Fibroblast of lung (primary cell): ENCODE measurements around the gene PYROXD2. TPM values are rescaled to one million over a fixed set of nuclear protein-coding genes. Genes with fewer than 3 reads are reported as not detected.
"Not testable (repeated sequence)": the region's sequence is repeated elsewhere in the genome, so short reads cannot be mapped to it uniquely, and the experiment has no call there.

Source experiments
- DNase-seq, 2 donors: peaks; one replicate each; pipeline versions ENCODE4 v3.0.0 to v3.0.0-alpha.2; 2010; ENCODE audit warnings: low read depth in 2 of 2
- H2AFZ ChIP-seq: 2 replicates; pipeline ENCODE4 v1.5.1; 2012; ENCODE audit warnings: low read length, control low read depth, inconsistent platforms
- H3K27ac ChIP-seq: 2 replicates; pipeline ENCODE4 v1.5.1; 2011; ENCODE audit warnings: low read length, control low read depth; ENCODE audit not compliant: insufficient read depth
- H3K27me3 ChIP-seq: 2 replicates; pipeline ENCODE4 v1.5.1; 2011; ENCODE audit warnings: mild to moderate bottlenecking, low read length; ENCODE audit not compliant: control insufficient read depth, insufficient read depth
- H3K36me3 ChIP-seq: 2 replicates; pipeline ENCODE4 v1.5.1; 2011; ENCODE audit warnings: low read length; ENCODE audit not compliant: control insufficient read depth, insufficient read depth
- H3K4me1 ChIP-seq: 2 replicates; pipeline ENCODE4 v1.5.1; 2011; ENCODE audit warnings: low read length; ENCODE audit not compliant: control insufficient read depth, insufficient read depth; ENCODE audit errors: extremely low read depth
- H3K4me2 ChIP-seq: 2 replicates; pipeline ENCODE4 v1.5.1; 2011; ENCODE audit warnings: low read length, control low read depth; ENCODE audit not compliant: insufficient read depth; ENCODE audit errors: extremely low read depth
- H3K4me3 ChIP-seq, 4 experiments: fragments of 200-600 bp in 1 of 4; sonication (generic) in 1 of 4; replicated peaks in 1 of 4; 2 replicates each; pipeline ENCODE4 v1.5.1; 2011 to 2016; ENCODE audit warnings: low read length in 4 of 4, low read depth in 3 of 4, mild to moderate bottlenecking in 3 of 4, control low read depth in 2 of 4, inconsistent platforms in 1 of 4, mixed read lengths in 1 of 4; ENCODE audit not compliant: insufficient read depth in 1 of 4; ENCODE audit errors: control extremely low read depth in 1 of 4
- H3K79me2 ChIP-seq: 2 replicates; pipeline ENCODE4 v1.5.1; 2012; ENCODE audit warnings: mild to moderate bottlenecking, low read length, inconsistent platforms; ENCODE audit not compliant: control insufficient read depth, insufficient read depth
- H3K9ac ChIP-seq: 2 replicates; pipeline ENCODE4 v1.5.1; 2011; ENCODE audit warnings: mild to moderate bottlenecking, low read length, control low read depth; ENCODE audit not compliant: insufficient read depth
- H3K9me3 ChIP-seq: 2 replicates; pipeline ENCODE4 v1.5.1; 2012; ENCODE audit warnings: low read depth, low read length; ENCODE audit not compliant: control insufficient read depth, insufficient read depth
- H4K20me1 ChIP-seq: 2 replicates; pipeline ENCODE4 v1.5.1; 2011; ENCODE audit warnings: low read length; ENCODE audit not compliant: control insufficient read depth, insufficient read depth; ENCODE audit errors: extremely low read depth
- CTCF ChIP-seq, 2 donors: IDR thresholded peaks in 1 of 2; conservative IDR thresholded peaks in 1 of 2; 1 replicate in 1 of 2; 2 replicates in 1 of 2; pipeline ENCODE4 v1.5.1; 2011 to 2012; ENCODE audit warnings: low read length in 2 of 2, control low read depth in 1 of 2, inconsistent platforms in 1 of 2, low read depth in 1 of 2, mild to moderate bottlenecking in 1 of 2
- EZH2 ChIP-seq: IDR thresholded peaks from 2 replicates; pipeline ENCODE4 v1.5.1; 2012; ENCODE audit warnings: low read length, control low read depth, mild to moderate bottlenecking; ENCODE audit errors: missing control alignments
- polyA plus RNA-seq, 2 donors: library from polyadenylated mRNA; depleted of rRNA in 1 of 2; stranded (reverse) in 1 of 2; unstranded in 1 of 2; fragments of >200 nt; gene quantifications; 2 replicates each; pipeline ENCODE4 v1.2.1, GENCODE V29; 2011 to 2012; ENCODE audit warnings: missing spikeins in 1 of 2
- total RNA-seq: library from RNA; depleted of rRNA; stranded (reverse); fragments of >200 nt; gene quantifications from 2 replicates; pipeline ENCODE4 v1.2.1, GENCODE V29; 2014

The PYROXD2 gene
- total and polyA plus RNA-seq, 2 donors (not counting 1 experiment from before 2014, with no cell fraction given), result 8.7 to 16.0 TPM

- H3K79me2 ChIP-seq, result no peaks in the 10 kb centered on the region
- H3K9ac ChIP-seq, result no peak overlapping the region
- no peaks in the 10 kb centered on the region for H4K20me1 ChIP-seq
- H3K9me3 ChIP-seq, result no peaks in the 10 kb centered on the region
- H3K4me3 ChIP-seq, result no peak overlapping the region
- H3K27ac ChIP-seq, result no peak overlapping the region
- TF ChIP-seq EZH2 (no peak), CTCF (conservative IDR thresholded peaks at IDR 0.05 in 1 of 2, IDR thresholded peaks at IDR 0.05 in 1 of 2; ENCODE audit: low read depth in 1 of 2, low read length in 2 of 2) (no peak)
- no peak overlapping the region for H2AFZ ChIP-seq
- no peak for DNase-seq
- H3K36me3 ChIP-seq, result peaks cover 15% of the 10 kb centered on the region
- no peak overlapping the region for H3K4me2 ChIP-seq
- peaks cover 10% of the 10 kb centered on the region for H3K4me1 ChIP-seq
- no peaks in the 10 kb centered on the region for H3K27me3 ChIP-seq
Observed at GRCh38 chr10:98388101-98388655, 26.8 kb downstream of the PYROXD2 start.

GRCh38 chr10:98384531-98385133 lies 30.4 kb downstream of the PYROXD2 start:
- Histone ChIP-seq H2AFZ (no peak overlapping the region), H3K9ac (no peak overlapping the region), H3K79me2 (no peaks in the 10 kb centered on the region), H3K4me2 (no peak overlapping the region), H3K27ac (no peak overlapping the region), H3K9me3 (no peaks in the 10 kb centered on the region), H3K27me3 (no peaks in the 10 kb centered on the region), H3K4me1 (peaks cover 10% of the 10 kb centered on the region), H4K20me1 (no peaks in the 10 kb centered on the region), H3K36me3 (peaks cover 4% of the 10 kb centered on the region), H3K4me3 (no peak overlapping the region)
- TF ChIP-seq EZH2, result no peak
- TF ChIP-seq CTCF (conservative IDR thresholded peaks at IDR 0.05 in 1 of 2, IDR thresholded peaks at IDR 0.05 in 1 of 2; ENCODE audit: low read depth in 1 of 2, low read length in 2 of 2), result no peak
- DNase-seq, result no peak

- Histone ChIP-seq H3K79me2 (no peaks in the 10 kb centered on the region), H3K27ac (peak overlapping the region; percentile 55), H3K36me3 (peaks cover 4% of the 10 kb centered on the region), H3K9me3 (no peaks in the 10 kb centered on the region), H3K4me3 (no peak overlapping the region), H3K9ac (no peak overlapping the region), H4K20me1 (no peaks in the 10 kb centered on the region), H3K4me1 (peaks cover 10% of the 10 kb centered on the region), H3K4me2 (no peak overlapping the region), H2AFZ (no peak overlapping the region), H3K27me3 (no peaks in the 10 kb centered on the region)
- TF ChIP-seq EZH2, result no peak
- TF ChIP-seq CTCF (conservative IDR thresholded peaks at IDR 0.05 in 1 of 2, IDR thresholded peaks at IDR 0.05 in 1 of 2; ENCODE audit: low read depth in 1 of 2, low read length in 2 of 2), result no peak
- no peak for DNase-seq
Observed at GRCh38 chr10:98383869-98384268, 31.1 kb downstream of the PYROXD2 start.

- not testable (repeated sequence) for H3K4me3 ChIP-seq, H4K20me1 ChIP-seq, H3K79me2 ChIP-seq, H3K36me3 ChIP-seq, H3K27me3 ChIP-seq, H3K9me3 ChIP-seq, H2AFZ ChIP-seq
- H3K27ac ChIP-seq, result peak overlapping the region; percentile 55
- H3K4me2 ChIP-seq, result peak overlapping the region; percentile 8
- peak overlapping the region; percentile 20 for H3K9ac ChIP-seq
- H3K4me1 ChIP-seq, result peaks cover 10% of the 10 kb centered on the region
- peak; percentile 82 to 91 for DNase-seq
Observed at GRCh38 chr10:98383134-98383667, 31.8 kb downstream of the PYROXD2 start.
